HL-60/S4 treated with phorbol 12-myristate 13-acetate at 8.2 ng/mL for 4 days and 3 days (cell line): ENCODE results near the gene KCNQ1.

ENCODE experiments used
- in situ Hi-C: fragments of 300-500 bp; cut with MboI; formaldehyde crosslinking; loops from 2 replicates; pipeline ENCODE4 v1.15.0; 2022; ENCODE audit warnings: low sequenced_read_pairs

KCNQ1 gene

DNA sequence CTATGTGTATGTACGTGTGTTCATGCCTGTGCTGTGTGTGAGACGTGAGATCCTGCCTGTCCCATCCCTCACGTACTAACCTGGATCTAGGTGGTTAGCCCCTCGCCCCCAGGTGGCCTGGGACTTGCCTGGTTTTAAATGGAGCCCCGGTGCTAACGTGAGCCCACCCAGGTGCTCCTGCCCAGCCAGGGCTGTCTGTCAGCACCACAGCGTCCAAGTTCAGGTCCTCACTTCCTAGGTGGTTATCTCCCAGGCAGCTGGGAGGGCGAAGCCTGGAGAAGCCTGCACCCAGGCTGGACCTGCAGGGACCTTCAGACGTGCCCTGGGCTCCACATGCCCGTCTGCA, 86.0 kb downstream of the KCNQ1 start:
- in situ Hi-C loops: loop anchor here (5.0 to 10.0 kb wide), 2 partner anchors 104 to 354 kb away; partner anchors contain the start of gene CDKN1C

DNA sequence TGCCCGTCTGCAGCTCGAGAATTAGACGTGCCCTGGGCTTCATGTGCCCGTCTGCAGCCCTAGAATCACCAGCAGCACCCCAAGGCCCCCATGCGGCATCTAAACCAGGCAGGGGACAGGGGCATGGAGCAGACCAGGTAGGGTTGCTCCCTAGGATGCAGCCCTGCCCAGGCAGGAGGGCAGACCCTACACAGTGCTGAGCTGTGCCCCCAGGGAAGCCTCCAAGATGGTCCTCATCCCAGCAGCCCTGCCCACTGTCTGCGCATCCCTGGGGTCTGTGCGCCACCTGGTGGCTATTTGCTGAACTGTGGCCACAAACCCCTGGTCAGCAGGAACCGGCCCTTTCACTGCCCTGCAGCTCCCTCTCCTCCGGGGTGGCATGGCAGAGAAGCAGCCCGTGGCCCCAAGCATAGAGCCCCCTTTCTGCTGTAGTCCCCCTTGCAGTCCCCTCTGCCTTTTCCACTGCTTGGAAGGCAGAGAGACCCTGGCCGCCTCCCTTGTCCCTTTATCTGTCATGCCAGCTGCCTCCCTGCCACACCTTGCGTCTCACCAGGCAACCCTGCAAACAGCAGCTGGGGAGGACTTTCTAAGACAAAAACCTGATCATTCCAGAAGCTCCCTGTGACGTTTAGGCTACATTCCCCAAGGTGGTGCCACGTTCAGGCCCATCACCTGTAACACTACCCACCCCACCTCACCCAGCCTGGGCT, 86.6 kb downstream of the KCNQ1 start:
- in situ Hi-C loops: loop anchor here (5.0 to 10.0 kb wide), 2 partner anchors 104 to 353 kb away; partner anchors contain the start of gene CDKN1C

DNA sequence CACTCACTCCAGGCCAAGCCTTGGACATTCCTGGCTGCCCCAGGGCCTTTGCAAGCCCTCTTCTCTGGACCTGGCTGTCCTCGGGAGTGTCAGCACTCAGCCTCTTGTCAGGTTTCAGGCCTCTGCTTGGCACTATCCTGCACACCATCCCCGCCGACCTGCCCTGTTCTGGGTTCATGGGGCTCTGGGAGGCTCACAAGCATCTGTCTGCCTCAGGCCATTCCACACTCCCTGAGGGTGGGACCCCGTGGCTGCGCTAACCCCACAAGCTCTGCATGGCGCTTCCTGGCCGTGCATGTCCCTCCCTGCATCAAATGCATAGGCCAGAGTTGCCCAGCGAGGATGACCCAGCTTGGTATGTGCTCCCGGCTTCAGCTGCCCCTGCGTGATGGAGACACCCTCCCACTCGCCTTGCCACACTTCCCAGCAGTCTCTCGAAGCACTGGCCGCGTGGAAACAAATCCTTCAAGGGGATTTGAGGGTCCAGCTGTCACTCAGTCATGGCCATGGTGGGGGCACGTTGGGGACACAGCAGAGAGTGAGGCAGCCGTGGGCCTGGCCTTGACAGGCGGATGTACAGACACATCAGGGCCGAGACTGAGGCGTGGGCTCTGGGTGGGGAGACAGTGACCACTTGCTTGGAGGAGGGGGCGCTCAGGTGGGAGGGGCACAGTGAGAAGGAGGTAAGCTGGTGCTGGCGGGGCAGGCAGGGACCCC, 87.3 kb downstream of the KCNQ1 start:
- in situ Hi-C loops: loop anchor here (5.0 to 10.0 kb wide), 2 partner anchors 105 to 353 kb away; partner anchors contain the start of gene CDKN1C

DNA sequence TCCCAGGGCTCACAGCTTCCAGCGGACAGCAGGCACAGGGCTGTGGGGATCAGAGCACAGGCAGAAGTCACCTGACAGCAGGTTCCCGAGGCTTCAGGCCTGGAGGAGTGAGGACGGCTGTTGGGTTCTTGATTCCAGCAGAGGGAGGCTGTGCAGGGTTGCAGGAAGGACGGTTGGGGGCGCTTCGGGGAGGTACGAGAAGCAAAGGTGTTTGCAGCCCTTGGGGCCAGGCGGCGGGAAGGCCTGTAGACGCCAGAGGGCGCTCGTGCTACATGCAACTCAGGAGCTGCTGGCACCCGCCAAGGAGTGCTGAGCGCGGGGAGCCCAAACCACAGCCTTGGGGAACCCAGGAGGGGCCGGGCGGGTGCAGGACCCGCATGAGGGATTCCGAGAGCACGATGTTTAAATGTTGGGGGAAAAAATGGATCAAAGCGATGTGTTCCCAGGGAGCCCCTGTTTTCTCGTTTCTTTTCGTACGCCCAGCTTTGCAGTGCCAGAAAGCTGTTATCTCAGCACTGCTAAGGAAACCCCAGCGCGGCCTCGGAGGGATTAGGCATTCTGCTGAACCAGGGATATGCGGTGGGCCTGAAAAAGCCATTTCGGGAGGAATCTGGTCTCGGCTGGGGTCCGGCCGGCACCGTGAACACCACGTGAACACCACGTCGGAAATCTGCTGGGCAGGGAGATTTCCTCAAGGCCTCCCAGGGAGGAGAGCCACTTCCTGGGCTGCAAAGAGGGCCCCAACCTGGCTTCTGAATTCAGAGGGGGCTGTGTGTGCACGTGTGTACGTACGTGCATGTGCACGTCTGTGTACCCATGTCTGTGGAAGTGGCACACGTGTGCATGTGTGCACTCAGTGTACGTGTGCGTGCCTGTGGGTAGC, 88.1 kb downstream of the KCNQ1 start:
- in situ Hi-C loops: loop anchor here (5.0 to 10.0 kb wide), 2 partner anchors 106 to 352 kb away; partner anchors contain the start of gene CDKN1C

DNA sequence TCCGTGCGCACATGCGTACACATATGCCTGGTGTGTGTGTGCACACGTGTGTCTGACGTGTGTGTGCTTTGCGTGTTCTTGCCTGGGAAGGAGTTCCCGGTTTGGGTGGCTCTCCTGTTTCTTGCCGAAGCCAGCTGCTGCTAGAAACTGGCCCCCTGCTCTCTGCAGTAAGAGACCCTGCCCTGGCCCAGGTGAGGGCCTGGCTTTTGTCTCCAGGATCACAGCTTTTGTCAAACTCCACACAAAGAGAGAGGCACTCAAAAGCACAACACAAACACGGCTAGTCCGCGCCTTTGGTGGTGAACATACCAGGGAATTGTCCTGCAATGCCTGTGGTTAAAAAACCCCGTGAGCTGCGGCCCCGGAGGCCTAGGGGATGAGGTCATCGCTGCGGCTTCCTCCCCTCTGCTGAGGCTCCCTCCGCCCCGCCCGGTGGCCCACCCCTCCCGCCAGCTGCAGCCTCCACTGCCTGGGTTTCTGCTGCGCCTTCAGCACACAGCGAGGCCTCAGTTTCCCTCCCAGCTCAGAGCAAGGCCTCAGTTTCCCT, 88.9 kb downstream of the KCNQ1 start:
- in situ Hi-C loops: loop anchor here (5.0 to 10.0 kb wide), 2 partner anchors 106 to 351 kb away; partner anchors contain the start of gene CDKN1C

DNA sequence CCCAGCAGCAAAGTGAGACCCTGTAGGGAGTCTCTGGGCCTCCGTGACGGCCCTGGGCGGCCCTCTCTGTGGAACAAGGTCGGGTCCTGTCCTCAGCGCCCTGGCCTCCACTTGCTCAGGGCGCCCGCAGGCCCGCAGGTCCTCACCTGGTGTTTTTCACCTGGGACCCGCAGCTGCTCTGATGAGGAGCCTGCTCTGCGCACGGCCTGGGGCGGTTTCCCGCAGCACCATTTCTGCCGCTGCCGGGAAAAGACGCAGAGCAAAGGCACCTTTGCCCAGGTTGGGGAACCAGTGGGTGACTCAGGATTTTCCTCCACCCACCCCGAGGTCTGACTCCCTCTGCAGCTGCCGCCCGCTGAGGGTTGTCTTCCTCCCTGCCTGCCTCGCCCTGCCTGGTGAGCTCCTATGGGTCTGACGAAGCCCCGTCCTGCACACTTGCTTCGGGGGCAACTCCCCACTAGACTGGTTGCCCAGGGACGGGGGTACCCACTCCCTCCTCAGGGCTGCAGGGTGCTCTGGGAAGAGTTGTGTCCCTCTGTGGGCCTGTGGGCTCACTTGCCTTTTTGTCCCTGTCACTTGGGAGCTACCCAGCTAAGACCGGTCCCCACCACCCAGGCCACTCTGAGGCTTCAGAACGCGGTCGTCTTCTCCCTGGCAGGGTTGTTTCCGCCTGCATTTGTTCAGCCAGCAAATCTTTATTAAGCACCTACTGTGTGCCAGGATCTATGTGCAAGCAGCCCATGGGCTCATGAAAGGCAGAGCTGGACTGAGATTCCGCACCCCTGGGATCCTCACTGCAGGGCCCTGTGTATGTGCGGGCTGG, 89.5 kb downstream of the KCNQ1 start:
- in situ Hi-C loops: loop anchor here (5.0 to 10.0 kb wide), 2 partner anchors 107 to 350 kb away; partner anchors contain the start of gene CDKN1C

DNA sequence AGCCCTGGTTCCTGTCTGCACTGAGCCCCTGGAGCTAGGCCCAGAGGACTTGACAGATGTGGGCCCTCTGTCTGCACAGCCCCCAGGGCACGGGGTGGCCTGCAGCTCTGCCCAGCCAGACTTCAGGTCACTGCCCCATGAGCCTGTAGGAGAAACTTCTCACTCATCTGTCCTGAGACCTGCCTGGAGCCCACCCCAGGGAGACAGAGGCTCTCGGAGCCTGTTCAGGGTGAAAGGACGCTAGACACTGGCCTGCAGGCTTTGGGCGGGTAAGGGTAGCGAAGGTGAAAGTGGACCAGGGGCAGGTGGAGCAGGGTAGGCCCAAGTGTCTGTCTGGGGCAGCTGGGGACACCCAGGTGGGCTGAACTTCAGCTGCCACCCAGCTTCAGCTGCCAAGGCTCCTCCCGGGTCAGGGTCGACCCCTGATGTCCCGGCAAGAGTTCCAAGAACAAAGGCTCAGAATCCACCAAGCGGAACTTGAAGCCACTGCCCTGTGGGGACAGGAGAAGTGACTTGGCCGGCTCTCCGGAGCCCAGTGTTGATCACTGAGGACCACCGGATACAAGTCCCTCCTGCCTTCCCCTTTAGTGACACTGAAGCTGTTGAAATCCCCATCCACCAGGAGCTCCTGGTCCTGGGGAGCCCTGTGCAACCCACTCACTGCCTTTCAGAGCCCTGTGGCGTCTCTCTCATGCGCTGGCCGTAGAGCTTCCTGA, 90.3 kb downstream of the KCNQ1 start:
- in situ Hi-C loops: loop anchor here (5.0 to 10.0 kb wide), 2 partner anchors 108 to 350 kb away; partner anchors contain the start of gene CDKN1C

DNA sequence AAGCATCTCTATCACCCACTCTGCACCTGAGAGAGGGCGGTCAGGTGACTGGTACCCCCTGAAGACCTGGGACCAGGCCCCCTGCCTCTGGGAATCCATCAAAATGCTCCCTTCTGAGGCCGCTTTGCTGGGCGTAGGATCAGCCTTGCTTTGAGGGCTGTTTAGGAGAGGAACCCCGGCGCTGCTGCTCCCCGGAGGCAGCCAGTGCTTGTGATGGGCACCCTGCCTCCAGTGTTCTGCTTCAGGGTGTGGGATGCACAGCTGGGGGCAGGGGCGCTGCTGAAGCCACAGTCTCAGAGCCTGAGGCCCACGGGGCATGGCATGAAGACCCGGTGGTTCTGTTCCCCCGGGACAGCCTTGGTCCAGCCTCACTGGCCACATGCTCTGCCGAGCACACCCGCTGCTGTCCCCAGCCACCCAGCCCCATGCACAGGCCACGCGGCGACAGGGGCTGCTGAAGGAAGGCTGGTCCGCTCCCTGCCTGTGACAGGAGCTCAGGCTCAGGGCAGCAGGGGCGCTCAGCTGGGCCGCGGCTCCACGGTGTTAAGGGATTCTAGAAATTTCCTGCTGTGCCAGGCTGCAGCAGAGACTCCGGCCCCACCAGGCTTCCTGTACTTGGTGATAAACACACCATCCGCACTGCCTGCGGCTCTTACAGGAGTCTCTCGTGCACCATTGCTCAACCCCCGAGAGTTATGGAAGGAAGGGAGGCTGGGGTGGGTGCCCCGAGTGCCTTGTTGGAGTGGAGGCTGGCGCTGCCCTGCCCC, 91.0 kb downstream of the KCNQ1 start:
- in situ Hi-C loops: loop anchor here (10.0 kb wide), 1 partner anchor 349 kb away; the partner anchor contains the start of gene CDKN1C

DNA sequence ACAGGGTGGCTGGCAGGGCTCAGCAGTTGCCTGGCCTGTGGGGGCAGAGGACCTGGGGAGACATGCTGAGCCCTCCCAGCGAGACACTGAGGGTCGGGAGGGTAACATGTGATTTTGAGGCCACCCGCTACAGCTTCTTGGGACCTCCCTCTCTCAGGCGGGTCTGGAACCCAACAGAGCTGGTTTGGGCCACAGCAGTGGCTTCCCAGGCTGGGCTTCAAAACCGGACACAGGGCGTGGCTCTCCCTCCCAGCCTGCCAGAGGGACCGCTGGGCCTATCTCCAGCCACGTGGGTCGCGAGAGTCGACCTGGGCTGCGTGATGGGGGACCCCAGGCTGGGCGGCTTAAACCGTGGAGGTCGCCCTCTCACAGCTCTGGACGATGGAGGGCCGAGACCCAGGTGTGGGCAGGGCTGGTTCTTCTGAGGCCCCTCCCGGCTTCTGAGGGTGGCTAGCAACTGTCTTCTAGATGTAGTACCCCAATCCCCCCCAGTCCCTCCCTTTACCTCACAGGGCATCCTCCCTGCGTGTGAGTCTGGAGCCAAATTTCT, 91.7 kb downstream of the KCNQ1 start:
- in situ Hi-C loops: loop anchor here (10.0 kb wide), 1 partner anchor 348 kb away; the partner anchor contains the start of gene CDKN1C

DNA sequence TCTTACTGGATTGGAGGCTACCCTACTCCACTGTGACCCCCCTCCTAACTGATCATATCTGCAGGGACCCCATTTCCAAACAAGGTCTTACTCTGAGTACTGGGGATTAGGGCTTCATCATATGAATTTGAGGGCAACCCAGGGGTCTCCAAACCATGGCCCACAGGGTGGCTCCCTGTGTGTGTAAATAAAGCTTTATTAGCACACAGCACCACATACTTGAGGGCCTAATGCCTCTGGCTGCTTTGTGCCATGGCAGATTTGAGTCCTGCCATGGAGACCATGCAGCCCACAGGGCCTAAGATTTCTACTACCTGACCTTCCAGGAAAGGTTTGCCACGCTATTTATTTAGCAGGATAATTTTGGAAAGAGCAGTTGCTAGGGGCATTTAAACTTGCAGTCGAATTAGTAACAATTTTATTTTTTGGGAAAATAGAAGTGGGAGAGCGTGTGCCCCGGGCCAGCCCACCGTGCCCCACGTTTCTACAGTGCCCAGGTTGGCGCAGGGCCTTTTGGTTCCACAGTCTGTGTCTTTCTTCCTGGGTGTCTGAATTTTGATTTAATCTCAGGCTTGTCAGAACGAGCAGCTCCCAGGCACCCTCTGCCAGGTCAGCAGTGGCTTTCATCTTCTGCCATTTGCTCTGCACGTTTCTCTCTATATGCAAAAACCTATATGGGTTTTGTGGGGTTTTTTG, 92.3 kb downstream of the KCNQ1 start:
- in situ Hi-C loops: loop anchor here (10.0 kb wide), 1 partner anchor 348 kb away; the partner anchor contains the start of gene CDKN1C

DNA sequence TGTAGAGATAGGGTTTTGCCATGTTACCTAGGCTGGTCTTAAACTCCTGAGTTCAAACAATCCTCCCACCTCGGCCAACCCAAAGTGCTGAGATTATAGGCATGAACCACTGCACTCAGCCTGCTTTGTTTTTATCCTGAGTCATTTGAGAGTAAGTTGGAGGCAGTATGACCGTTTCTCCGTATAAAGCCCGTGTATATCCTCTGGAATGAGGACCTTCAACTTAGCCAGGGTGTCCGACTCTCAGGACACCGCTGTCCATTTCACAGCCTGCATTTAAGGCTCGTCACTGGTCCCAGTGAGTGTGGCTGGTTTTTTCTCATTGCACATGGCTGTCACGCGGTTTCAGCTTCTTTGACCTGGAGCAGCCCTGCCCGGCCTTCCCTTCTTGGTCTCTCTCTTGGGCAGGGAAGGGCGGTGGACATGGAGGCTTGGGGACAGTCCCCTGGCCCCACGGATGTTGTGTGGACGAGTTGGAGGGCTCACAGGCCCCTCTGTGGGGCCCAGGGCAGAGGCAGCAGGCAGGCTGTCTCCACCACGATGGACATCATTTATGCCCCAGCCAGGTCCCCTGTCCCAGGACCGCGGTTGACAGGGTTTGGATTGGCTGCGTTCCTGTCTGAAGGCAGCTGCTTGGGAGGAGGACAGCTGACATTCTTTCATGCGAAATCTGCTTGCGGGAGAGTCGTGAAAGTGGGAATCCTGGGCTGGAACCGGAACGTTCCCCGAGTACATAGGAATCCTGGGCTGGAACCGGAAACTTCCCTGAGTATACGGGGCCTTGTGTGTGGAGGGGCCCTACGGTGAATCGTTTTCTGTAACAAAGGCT, 93.3 kb downstream of the KCNQ1 start:
- in situ Hi-C loops: loop anchor here (10.0 kb wide), 1 partner anchor 347 kb away; the partner anchor contains the start of gene CDKN1C

DNA sequence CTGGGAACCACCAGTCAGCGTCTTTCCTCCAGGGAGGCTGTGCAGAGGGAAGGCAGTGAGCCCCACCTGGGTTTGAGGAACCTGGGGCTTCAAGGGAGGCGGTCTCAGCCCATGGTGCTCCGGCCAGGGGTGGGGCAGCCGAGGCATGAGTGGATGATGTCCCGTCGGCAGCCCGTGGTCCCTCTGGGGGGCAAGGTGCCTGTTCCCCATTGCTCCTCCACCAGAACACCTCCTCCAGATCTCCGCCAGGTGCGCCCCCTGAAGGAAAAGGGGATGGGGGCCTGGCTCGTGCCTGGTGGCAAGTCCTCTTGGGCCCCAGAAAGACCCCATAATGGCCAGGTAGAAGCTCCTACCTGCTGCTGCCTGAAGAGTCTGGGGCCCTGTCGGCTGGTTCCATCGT, 94.1 kb downstream of the KCNQ1 start:
- in situ Hi-C loops: loop anchor here (10.0 kb wide), 1 partner anchor 346 kb away; the partner anchor contains the start of gene CDKN1C

DNA sequence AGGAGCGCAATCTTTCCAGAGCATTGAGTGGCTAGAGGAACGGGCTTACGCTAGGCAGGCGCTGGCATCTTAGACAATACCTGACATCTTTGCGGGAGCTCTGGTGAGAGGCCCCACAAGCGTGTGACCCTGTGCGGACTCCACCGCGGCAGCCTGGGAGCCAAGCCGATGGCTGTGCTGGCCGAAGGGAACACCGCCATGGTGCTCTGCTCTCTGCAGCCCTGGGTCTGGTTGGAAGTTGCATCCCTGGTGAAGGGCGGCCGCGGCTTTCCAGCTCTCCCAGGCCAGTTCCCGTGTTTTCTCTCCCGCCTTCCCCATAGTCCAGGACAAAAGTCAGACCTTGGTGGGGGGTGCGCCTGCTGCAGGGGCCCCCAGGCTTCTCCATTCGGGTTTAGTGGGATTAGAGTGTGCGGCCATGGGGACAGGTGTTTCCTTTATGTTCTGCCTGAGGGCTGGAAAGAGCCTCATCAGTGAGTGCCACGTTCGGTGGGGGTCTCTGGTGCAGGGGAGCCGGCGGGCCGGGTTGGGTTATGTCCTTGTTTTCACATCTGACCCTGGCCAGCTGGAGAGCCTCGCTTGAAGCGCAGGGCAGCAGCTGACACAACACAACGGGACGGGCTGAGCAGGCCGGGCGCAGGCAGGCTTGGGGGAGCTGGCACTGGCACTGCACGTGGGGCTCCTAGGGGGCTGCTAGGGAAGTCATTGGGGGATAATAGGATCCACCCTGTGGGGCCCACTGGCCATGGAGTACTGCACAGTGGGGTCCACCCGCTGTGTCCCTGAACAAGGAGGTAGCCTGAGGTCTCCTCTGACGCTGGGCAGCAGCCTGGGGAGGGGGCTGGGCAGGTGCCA, 94.8 kb downstream of the KCNQ1 start:
- in situ Hi-C loops: loop anchor here (10.0 kb wide), 1 partner anchor 345 kb away; the partner anchor contains the start of gene CDKN1C

DNA sequence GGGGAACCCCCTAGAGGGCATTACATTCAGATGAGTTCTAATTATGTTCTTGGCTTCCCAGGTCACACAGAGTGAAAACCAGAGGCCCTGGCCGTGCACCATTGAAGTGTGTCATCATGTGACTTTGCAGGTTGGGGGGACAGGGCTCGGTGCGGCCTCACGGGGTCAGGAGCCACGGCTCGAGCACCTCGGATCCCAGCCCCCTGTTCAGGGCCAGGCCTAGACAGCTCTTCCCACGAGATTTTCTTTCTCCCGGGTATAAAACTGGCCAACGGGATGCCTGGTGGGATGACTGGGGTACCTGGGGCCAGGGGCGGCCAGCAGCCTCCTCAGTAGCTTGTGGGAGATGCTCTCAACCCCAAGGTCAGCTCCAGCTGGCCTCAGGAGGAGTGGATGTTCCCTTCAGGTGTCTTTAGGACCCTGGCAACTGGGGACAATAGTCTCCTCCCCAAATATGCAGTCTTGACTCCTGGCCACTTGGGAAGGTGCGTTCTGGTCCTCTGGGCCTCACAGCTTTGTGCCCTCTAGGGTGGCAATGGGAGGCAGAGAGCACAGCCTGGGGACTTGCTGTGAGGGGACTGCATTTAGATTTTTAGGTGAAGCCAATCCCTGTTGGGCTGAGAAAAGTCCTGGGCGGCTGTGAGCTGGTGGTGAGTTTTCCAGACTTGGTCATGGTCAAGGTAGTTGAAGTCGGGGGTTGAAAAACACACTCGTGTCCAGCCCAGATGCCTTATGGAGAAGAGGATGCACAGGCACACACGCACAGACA, 95.6 kb downstream of the KCNQ1 start:
- in situ Hi-C loops: no loop called here
